ENCODE measurements around the gene CEP85L. TPM values are rescaled to one million over a fixed set of nuclear protein-coding genes. Genes with fewer than 3 reads are reported as not detected.

CEP85L gene
- total and polyA plus RNA-seq, 2 of the 13 experiments (the other 11 are each of a cell fraction or from before 2014, with no cell fraction given) = 0.44 to 1.7 TPM

DNA sequence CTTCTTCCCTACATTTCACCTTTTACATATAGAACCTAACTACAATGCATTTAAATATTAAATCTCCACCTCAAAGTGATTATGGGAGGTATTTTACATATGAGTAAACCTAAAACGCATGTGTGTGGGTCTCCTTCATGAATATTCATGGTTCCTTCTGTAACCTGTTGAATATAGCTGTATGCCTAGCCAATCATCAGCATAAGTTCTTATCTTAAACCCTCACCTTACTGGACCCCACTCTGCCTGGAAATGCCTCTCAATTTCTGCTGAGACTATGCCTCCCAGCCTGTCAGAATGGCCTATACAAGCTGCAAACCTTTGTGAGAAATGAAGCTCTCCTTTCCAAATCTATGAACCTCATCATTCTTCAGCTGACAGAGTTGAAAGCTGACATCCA, 21.3 kb downstream of the CEP85L start:
- no peak overlapping the region for H3K4me2 ChIP-seq (ENCODE audit: low read depth, low read length)
- H3K9me3 ChIP-seq (ENCODE audit: low read length) = peaks cover 11% of the 10 kb centered on the region
- no peaks in the 10 kb centered on the region for H3K27me3 ChIP-seq (ENCODE audit: control insufficient read depth in 1 of 2, insufficient read depth in 2 of 2, low read length in 2 of 2)
- ATAC-seq (no peak), FAIRE-seq (no peak), DNase-seq (ENCODE audit: low spot score) (no peak)
- in situ Hi-C loops (cut with HindIII; ENCODE audit: extremely low pct_ligation_motif_present, low pct_unique_long_range_greater_than_20kb) (no loop called here), intact Hi-C loops (cut with micrococcal nuclease; ENCODE audit: unreplicated experiment) (no loop called here)
- H3K4me1 ChIP-seq (ENCODE audit: insufficient read depth, low read length) = no peaks in the 10 kb centered on the region
- no peaks in the 10 kb centered on the region for H4K20me1 ChIP-seq (ENCODE audit: insufficient read depth, low read length)
- no peak overlapping the region for H3K27ac ChIP-seq (ENCODE audit: extremely low read length, insufficient read depth, low read length)
- H3K36me3 ChIP-seq (replicated peaks in 1 of 2; ENCODE audit: control insufficient read depth in 1 of 2, insufficient read depth in 2 of 2, low read length in 2 of 2) = no peaks in the 10 kb centered on the region
- no peak overlapping the region for H3K4me3 ChIP-seq (replicated peaks in 1 of 3; ENCODE audit: insufficient read depth in 1 of 3, low read depth in 2 of 3, low read length in 3 of 3)
- TF ChIP-seq ZNF713 (CRISPR knock-in tag; IDR thresholded peaks at IDR 0.05) (no peak), ZNF235 (CRISPR knock-in tag; IDR thresholded peaks at IDR 0.05; ENCODE audit: borderline replicate concordance) (no peak), ZNF12 (CRISPR knock-in tag; IDR thresholded peaks at IDR 0.05) (no peak), ZNF180 (CRISPR knock-in tag; IDR thresholded peaks at IDR 0.05; ENCODE audit: borderline replicate concordance, low read depth) (no peak), MYC (CRISPR knock-in tag; IDR thresholded peaks at IDR 0.05; ENCODE audit: borderline replicate concordance) (no peak)
- no peak overlapping the region for H2AFZ ChIP-seq (ENCODE audit: low read length)
- H3K79me2 ChIP-seq (ENCODE audit: insufficient read depth, low read length) = no peaks in the 10 kb centered on the region
- H3K9ac ChIP-seq (ENCODE audit: insufficient read depth, low read depth, low read length) = no peak overlapping the region
- 45% methylated on average over 1 of the region's 1 CpG for WGBS (ENCODE audit: low lambda C conversion rate)
- POLR2A ChIA-PET = no interaction called here
- CTCF ChIA-PET (ENCODE audit: low intra/inter-chr PET ratio, low total read pairs) = no interaction called here
- BruUV-seq (replicated peaks) = no TSS peak

DNA sequence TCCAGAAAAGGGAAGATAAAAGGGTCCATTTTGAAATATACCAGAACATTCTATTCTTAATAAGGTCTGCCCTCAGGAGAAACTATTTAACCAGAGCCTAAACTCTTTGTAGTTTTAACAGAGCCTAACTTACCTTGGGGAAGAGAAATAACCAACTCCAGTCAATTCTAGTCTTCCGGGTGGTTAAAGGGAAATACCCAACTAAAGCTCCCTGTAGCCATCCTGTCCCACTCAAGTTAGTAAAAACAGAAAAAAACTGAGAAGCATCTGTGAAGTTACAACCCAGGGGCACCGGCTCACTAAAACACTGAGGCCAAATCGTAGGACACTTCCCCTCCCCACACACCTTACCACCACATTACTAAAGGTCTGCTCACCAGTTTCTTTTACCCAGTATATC, 23.7 kb downstream of the CEP85L start:
- Histone ChIP-seq H3K27me3 (ENCODE audit: control insufficient read depth in 1 of 2, insufficient read depth in 2 of 2, low read length in 2 of 2) (no peaks in the 10 kb centered on the region), H3K79me2 (ENCODE audit: insufficient read depth, low read length) (no peaks in the 10 kb centered on the region), H3K4me2 (ENCODE audit: low read depth, low read length) (no peak overlapping the region), H3K9ac (ENCODE audit: insufficient read depth, low read depth, low read length) (no peak overlapping the region), H4K20me1 (ENCODE audit: insufficient read depth, low read length) (no peaks in the 10 kb centered on the region), H3K4me3 (replicated peaks in 1 of 3; ENCODE audit: insufficient read depth in 1 of 3, low read depth in 2 of 3, low read length in 3 of 3) (no peak overlapping the region), H3K9me3 (ENCODE audit: low read length) (peaks cover 11% of the 10 kb centered on the region), H3K27ac (ENCODE audit: extremely low read length, insufficient read depth, low read length) (no peak overlapping the region), H2AFZ (ENCODE audit: low read length) (no peak overlapping the region), H3K4me1 (ENCODE audit: insufficient read depth, low read length) (no peaks in the 10 kb centered on the region), H3K36me3 (replicated peaks in 1 of 2; ENCODE audit: control insufficient read depth in 1 of 2, insufficient read depth in 2 of 2, low read length in 2 of 2) (no peaks in the 10 kb centered on the region)
- CTCF ChIA-PET (ENCODE audit: low intra/inter-chr PET ratio, low total read pairs) = no interaction called here
- POLR2A ChIA-PET = no interaction called here
- in situ Hi-C loops (cut with HindIII; ENCODE audit: extremely low pct_ligation_motif_present, low pct_unique_long_range_greater_than_20kb) = no loop called here
- WGBS (ENCODE audit: low lambda C conversion rate) = 54% methylated on average over 3 of the region's 3 CpGs
- ATAC-seq (no peak), FAIRE-seq (no peak), DNase-seq (ENCODE audit: low spot score) (no peak)
- intact Hi-C loops (cut with micrococcal nuclease; ENCODE audit: unreplicated experiment) = no loop called here
- no TSS peak for BruUV-seq (replicated peaks)
- TF ChIP-seq, protein P1, sequence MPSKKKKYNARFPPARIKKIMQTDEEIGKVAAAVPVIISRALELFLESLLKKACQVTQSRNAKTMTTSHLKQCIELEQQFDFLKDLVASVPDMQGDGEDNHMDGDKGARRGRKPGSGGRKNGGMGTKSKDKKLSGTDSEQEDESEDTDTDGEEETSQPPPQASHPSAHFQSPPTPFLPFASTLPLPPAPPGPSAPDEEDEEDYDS (CRISPR knock-in tag; IDR thresholded peaks at IDR 0.05) = no peak
- TF ChIP-seq, protein P2, sequence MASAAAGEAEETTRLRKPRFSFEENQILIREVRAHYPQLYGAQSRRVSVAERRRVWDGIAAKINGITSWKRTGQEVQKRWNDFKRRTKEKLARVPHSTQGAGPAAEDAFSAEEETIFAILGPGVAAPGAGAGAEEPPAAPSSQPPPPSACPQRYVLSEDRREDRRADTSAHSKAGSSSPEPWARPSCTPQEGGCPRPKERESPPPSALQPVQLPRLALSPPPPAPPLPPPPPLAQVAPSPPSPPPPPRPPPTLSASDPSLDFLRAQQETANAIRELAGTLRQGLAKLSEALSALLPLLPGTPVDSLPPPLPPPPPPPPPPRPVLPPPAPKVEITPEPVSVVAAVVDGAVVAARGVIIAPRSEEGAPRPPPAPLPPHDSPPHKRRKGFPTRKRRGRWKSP (CRISPR knock-in tag; IDR thresholded peaks at IDR 0.05) = no peak

Data from HepG2 (cell line).